GM12891 (cell line): Measurements from ENCODE around the gene HDAC4.

Experiments
- POLR2A ChIP-seq: IDR thresholded peaks from 2 replicates; pipeline ENCODE4 v1.6.1; 2011; ENCODE audit warnings: low read depth, low read length, control low read depth
- POLR2AphosphoS5 ChIP-seq: IDR thresholded peaks from 2 replicates; pipeline ENCODE4 v1.6.1; 2011; ENCODE audit warnings: low read depth, low read length, control low read depth
- POU2F2 ChIP-seq: IDR thresholded peaks from 2 replicates; pipeline ENCODE4 v1.6.1; 2011; ENCODE audit warnings: low read depth, mild to moderate bottlenecking, control low read depth, low read length, moderate library complexity
- SPI1 ChIP-seq: IDR thresholded peaks from 2 replicates; pipeline ENCODE4 v1.6.1; 2011; ENCODE audit warnings: low read depth, low read length, control low read depth
- TAF1 ChIP-seq: IDR thresholded peaks from 2 replicates; pipeline ENCODE4 v1.6.1; 2011; ENCODE audit warnings: low read depth, low read length, control low read depth

GRCh38 chr2:239162976-239163687 is 237.7 kb downstream of the HDAC4 start:
- TF ChIP-seq POLR2AphosphoS5 (no peak), POLR2A (no peak), TAF1 (no peak), POU2F2 (no peak), SPI1 (no peak)
